Measurements from ENCODE around the gene ZNF335.
"Not testable (repeated sequence)": the region's sequence is repeated elsewhere in the genome, so short reads cannot be mapped to it uniquely, and the experiment has no call there.

Gene ZNF335

DNA sequence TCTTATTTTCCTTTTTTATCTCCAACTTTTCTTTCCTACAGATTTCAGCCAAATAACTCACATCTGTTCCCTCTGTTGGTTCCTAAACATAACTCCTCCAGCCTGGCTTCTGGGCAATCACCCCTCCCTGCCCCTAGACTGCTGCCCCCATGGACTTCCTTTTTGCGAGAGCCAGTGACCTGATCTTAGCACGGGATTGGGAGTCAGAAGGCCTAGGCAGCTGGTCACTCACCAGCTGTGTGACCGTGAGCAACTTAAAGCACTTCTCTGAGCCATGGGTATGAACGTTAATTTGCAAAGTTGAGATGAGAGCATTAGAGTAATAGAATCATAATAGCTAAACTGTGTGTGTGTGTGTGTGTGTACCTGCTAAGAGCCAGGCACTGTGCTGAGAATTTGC is 32.2 kb upstream of the ZNF335 start:
- no peak for DNase-seq (ENCODE audit: low read depth)

DNA sequence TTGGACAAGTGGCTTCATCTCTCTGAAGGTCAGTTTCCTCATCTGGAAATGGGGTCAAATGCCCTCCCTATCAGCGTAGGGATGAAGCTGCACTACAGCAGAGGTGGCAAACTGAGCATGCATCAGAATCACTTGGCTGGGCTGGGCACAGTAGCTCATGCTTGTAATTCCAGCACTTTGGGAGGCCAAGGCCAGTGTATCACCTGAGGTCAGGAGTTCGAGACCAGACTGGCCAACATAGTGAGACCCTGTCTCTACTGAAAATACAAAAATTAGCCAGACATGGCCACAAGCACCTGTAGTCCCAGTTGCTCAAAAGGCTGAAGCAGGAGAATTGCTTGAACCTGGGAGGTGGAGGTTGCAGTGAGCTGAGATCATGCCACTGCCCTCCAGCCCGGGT is 30.0 kb upstream of the ZNF335 start:
- DNase-seq (ENCODE audit: low read depth): no peak

DNA sequence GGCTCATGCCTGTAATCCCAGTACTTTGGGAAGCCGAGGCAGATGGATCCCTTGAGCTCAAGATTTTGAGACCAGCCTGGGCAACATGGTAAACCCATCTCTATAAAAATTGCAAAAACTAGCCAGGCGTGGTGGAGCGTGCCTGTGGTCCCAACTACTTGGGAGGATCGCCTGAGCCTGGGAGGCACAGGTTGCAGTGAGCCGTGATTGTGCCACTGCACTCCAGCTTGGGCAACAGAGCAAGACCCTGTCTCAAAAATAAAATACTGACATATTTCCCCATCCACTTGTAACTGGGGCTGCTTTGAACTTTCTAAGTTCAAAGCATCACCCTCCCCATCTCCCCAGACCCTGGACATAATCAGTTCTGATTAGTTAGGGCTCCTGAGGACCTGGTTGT is 29.5 kb upstream of the ZNF335 start:
- DNase-seq (ENCODE audit: low read depth): no peak

DNA sequence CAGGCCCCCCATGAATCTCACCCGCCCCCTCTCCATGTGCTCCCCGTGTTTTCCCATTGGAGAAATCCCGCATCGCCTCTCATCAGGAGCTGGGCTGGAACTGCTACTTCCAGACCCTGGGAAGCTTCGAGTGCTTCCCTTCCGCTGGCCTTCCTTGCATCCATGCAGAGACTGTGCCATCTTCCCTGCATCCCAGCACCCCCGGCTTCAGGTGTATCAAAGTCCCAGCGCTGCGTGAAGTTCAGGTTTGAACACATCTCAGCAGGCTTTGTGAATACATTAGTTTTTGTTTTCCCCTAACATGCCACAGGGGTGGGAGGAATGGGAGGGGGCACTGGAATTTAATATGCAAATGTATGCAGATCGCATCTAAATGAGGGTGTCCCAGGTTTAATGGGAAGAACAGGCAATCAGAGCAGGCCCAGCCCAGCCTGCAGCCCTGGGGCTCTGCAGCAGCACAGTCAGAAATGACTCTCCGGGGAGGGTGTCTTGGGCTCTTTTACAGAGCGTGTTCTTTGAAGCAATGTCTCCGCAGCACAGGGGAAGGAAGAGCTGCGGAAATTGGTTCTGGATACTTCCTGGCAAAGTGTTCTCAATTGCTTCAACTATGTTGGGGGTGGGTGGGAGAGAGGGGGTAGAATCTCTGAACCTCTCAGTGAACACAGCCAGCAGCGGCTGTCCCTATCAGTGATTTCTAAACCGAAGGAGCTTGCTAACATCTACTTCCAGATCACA is 28.4 kb upstream of the ZNF335 start:
- DNase-seq (ENCODE audit: low read depth): no peak

DNA sequence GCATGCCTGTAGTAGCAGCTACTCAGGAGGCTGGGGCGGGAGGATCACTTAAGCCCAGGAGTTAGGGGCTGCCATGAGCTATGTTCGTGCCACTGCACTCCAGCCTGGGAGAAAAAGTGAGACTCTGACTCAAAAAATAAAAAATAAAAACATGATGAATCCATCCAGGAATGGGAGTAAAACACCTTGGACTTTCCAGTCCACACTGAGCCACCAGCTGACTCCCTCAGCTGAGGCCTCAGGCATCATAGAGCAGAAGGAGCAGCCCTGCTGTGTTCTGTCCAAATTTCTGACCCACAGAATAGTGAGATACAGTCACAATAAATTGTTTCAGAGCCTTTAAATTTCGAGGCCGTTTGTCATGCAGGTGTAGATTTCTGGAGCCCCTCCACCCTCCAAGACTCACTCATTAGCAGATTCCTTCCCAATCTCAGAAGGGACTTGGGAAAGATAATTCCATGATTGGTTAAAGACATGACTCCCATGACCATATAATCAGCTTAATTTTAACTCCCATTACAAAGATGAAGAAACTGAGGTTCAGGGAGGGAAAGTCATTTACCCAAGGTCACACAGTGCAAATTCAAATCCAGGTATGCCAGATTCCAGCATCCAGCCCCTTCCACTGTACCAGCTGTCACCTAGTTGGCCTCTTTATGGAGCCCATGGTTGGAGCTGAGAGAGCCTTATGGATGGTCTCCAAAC is 27.7 kb upstream of the ZNF335 start:
- DNase-seq (ENCODE audit: low read depth): no peak

DNA sequence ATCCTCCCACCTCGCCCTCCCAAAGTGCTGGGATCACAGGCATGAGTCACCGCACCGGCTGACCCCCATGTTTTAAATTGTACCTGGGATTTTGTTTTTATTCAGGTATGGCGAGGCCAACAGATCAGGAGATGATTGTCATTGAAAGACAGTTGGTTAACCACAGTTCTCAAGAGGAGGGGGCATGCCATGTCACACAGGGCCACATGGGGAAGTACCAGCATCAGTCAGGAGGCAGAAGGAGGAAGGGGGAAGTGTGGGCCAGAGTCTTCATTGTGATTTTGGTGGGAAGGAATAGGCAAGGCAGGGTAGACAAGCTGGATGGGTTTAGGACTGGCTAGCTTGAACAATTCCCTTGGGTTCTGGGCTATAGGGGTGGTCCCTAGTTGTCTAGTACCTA is 26.8 kb upstream of the ZNF335 start:
- DNase-seq (ENCODE audit: low read depth): no peak

DNA sequence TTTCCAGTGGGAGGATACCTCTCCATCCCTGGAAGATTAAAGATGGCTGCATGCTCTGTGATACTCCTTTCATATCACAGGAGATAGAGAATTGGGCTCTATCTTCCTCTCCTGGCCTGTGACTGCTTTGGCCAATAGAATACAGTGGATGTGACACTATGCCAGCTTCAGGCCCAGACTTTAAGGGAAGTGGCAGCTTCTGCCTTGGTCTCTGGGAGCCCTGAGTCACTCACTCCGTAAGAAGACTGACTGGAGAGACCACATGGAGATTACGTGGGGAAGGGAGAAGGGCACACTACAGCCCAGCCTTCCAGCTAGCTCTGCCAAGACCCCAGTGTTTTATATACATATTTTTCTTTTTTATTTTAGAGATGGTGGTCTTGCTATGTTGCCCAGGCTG is 26.3 kb upstream of the ZNF335 start:
- DNase-seq (ENCODE audit: low read depth): no peak

DNA sequence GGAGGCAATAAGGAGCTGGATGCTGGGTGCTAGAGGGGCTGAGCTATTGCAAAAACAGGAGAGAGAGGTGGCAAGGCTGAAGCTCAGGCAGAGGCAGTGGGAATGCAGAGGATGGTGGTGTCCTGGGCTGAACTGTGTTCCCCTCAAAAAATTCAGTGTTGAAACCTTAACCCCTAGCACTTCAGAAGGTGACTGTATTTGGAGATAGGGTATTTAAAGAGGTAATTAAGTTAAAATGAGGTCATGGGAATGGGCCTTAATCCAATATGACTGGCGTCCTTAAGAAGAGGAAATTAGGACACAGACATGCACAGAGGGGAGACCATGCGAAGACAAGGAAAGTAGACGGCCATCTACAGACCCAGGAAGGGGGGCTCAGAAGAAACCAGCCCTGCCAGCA is 25.2 kb upstream of the ZNF335 start:
- no peak for DNase-seq (ENCODE audit: low read depth)

DNA sequence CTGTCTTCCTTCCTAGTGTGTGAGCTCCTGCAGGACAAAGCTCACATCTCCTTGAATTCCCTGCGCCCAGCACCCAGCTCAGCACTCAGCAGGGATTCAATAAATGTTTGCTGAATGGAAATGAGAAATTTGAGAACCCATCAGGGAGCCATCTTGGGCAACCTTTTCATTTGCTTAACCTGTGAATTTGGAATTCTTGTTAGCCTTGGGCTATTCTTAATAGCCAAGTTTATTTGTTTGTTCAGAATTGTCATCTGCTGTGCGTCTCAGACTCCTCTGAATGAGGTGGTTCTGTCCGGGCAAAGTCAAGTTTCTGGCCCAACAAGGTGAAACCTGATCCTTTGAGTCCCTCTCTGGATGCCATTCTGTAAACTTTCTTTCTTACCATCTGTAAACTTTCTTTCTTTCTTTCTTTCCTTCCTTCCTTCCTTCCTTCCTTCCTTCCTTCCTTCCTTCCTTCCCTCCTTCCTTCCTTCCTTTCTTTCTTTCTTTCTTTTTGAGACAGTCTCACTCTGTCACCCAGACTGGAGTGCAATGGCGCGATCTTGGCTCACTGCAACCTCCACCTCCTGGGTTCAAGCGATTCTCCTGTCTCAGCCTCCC is 23.6 kb upstream of the ZNF335 start:
- DNase-seq (ENCODE audit: low read depth): not testable (repeated sequence)

DNA sequence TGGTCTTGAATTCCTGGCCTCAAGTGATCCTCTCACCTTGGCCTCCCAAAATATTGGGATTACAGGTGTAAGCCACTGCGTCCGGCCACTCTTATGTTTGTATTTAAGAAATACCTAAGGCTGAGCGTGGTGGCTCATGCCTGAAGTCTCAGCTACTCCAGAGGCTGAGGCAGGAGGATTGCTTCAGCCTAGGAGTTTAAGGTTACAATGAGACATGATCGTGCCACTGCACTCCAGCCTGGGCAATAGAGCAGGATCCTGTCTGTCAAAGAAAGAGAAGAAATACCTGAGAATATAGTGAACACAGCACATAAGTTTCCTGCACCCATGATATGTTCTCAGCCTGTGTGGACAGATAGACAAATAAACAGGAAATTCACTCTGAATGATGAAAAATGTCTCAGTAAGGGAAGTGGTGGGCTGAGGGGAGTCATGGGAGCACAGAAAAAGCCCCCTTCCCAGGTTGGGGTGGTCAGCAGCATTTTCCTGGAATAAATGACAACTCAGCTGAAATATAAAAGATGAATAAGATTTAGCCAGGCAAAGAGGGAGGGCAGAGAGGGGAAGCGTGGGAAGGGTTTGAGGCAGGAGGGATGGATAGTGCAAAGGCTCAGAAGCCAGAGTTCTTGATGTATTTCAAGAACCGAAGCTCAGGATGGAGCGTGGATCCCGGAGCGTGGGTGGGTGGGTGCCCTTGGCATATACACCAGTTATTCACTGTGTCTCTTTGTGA is 22.9 kb upstream of the ZNF335 start:
- DNase-seq (ENCODE audit: low read depth): no peak

DNA sequence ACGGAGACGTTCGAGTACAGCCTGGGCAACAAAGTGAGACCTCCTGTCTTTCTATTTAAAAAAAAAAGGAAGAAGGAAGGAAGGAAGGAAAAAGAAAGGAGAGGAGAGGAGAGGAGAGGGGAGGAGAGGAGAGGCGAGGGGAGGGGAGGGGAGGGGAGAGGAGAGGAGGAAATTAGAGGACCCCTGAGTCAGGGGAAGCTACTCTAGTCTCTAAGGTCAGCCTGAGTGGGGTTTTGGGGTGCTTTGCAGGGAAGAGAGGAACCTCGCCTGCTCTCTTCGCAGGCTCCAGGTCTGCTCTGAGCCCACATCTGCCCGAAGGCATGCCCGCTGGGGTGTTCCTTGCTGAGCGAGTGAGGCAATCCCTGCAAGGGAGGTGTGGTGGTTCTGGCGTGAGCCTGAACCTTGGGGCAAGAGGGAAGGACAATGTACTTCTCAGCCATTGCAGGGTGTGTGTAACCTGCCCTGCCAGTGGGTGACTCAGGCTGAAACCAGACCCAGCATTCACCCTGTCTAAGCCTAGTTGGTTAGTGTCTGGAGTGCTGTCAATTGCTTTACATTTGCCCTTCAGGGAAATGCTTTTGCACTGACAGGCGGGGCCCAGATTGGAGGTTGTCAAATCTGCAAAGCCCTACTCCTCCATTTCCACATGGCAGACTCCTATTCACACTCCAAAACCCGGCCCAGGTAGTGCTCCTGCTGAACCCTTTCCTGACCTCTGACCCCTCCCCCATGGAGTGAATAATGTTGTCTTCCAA is 21.4 kb upstream of the ZNF335 start:
- DNase-seq (ENCODE audit: low read depth): peak; percentile 45

DNA sequence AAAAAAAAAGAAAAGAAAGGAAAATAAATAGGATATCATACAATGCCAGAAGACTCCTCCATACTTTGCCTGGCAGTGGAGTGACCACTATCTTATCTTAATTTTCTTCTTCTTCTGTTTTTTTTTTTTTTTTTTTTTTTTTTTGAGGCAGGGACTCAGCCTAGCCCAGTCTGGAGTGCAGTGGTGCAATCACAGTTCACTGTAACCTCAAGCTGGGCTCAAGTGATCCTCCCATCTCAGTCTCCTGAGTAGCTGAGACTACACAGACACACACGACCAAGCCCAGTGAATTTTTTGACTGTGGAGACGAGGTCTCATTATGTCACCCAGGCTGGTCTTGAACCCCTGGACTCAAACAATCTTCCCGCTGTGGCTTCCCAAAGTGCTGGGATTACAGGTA is 19.6 kb upstream of the ZNF335 start:
- DNase-seq (ENCODE audit: low read depth): no peak

DNA sequence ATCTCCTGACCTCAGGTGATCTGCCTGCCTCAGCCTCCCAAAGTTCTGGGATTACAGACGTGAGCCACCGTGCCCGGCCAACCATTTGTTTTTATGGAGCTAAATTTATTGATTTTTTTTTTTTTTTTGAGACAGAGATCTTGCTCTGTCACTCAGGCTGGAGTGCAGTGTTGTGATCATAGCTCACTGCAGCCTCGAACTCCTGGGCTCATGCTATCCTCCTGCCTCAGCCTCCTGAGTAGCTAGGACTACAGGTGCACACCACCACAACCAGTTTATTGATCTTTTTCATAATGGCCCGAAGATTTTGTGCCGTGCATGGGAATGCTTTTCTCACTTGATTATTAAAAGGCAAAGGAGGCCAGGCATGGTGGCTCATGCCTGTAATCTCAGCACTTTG is 16.8 kb upstream of the ZNF335 start:
- DNase-seq (ENCODE audit: low read depth): not testable (repeated sequence)

DNA sequence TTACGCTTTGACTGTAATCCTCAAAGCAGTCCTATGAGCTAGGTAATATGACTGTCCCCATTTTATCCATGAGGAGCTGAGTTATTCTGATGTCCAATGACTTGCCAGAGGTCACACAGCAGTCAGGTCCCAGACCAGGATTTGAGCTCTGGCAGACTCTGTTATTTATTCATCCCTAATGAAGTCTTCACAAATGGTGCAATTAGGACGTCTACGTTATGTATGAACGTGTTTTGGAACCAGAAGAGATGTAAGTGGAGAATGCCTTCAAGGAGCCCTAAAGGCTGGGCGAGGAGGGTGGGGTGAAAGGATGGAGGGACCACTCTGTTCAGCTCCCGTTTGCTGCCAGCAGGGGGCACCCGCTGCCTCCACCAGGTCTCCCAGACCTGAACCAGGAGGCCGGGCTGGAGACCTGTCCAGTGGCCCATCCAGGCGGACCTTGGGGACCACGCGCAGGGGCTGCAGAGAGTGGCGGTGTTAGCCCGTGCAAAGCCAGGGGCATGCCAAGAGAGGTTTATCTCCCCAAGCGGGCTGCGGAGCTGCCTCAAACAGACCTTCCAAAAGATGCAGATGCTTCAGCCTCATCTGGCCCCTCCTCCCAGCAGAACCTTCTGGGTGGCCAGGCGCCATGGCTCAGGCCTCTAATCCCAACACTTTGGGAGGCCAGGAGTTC is 15.2 kb upstream of the ZNF335 start:
- peak; percentile 57 for DNase-seq (ENCODE audit: low read depth)

DNA sequence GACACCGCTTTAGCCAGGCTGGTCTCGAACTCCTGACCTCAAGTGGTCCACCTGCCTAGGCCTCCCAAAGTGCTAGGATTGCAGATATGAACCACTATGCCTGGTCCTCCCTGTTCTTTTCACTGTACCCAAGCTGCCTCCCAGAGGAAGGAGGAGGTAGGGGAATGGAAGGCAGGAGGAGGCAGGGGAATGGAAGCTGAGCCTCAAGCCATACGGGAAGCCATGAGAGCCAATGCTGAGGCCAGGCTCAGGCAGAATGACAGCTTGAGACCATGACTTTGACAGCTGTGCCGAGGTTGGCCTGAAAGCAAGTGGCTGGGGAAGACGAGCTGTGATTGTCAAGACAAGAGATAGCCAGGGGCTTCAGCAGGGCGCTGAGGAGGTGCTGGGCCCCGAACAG is 13.6 kb upstream of the ZNF335 start:
- DNase-seq (ENCODE audit: low read depth): peak; percentile 36

DNA sequence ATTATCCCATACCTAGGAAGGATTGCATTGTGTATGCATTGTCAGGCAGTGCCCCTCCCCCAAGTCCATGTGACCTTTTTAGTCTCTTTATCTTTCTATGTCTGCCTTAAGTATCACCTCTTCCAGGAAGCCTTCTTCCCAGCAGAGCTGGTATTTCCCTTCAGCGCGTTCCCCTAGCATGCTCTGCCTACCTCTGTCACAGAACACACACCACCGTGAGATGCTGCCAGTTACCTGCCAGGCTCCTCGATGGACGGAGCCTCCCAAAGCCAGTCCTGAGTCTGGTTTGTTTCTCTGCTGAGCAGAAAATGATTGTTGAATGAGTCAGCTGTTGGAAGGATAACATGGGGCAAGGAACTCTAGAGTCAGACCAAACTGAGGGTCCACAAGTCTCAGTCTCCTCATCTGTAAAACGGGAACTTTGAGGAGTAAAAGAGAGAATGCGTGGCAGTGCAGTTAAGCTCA is 11.3 kb upstream of the ZNF335 start:
- no peak for DNase-seq (ENCODE audit: low read depth)

DNA sequence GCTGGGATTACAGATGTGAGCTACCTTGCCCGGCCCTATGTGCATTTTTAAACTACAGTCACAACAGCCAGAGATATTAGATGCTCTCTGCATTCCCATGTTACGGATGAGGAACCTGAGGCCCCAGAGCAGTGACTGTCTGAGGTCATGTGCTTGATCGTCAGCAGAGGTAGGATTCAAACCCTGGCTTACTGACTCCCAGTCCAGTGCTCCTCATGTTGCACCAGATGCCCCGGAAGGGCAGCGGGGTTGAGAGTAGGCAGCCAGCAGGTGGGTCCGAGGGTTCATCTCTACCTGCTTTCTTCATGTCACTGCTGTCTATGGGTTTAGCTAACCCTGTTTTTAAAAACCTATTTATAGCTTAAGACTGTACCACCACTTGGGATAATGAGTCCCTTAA is 9.3 kb upstream of the ZNF335 start:
- DNase-seq (ENCODE audit: low read depth): no peak

DNA sequence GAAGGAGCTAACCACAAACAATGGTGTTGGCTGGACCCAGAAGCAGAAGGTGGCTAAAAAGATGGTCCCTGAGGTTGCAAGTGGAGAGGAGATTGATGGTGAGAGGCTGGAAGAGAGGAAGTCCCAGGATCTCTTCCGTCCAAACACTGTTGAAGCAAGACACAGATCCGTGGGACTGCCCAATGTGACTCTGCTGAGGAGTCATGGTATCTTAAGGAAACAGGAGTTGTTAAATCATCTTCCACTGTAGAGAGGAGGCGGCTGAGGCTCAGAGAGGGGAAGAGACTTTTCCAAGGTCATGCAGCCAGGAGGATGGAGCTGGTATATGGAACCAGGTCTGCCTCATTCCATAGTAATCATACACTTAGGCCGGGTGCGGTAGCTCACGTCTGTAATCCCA is 4.1 kb upstream of the ZNF335 start:
- no peak for DNase-seq (ENCODE audit: low read depth)

DNA sequence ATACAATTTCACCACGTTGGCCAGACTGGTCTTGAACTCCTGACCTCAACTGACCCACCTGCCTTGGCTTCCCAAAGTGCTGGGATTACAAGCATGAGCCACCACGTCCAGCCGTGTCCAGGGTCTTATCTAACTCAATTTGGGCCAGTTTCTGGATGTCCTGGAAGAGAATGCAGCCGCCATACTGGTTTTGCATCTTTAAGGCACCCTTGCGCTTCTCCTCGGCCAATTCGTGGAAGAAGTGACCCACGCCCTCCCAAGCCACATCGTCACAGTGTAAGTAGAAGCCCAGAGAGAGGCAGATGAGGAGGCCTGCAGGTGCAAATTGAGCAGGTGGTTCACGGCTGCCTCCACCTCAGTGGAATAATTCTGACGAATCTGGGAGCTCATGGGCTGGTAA is 3.7 kb upstream of the ZNF335 start:
- DNase-seq (ENCODE audit: low read depth): no peak

DNA sequence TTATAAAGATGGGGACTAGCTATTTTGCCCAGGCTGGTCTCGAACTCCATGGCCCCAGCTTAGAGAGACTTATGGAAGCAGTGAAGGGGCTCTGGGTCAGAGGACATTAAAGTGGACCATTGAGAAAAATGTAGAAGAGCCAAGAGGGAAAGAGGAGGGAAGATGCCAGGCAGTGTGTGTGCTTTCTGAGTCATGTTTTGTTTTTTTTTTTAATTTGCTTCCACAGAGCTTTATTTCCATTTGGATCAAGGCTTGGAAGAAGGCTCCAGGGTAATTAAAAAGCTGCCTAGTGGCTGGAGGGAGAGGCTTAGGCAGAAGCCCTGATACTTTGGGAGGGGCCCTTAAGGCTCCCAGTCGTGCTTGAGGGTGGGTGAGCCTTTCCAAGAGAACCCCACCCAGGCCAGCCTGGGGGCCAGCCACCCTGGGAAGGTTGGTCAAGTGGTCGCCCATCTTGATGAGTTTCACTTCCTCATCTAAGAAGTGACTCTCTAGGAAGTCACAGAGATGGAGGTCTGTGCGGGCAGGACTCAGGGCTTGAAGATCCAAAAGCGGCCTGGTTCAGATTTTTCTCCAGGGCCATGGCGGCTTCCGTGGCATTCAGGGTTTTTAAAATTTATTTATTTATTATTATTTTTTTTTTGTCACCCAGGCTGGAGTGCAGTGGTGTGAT is 3.0 kb upstream of the ZNF335 start:
- DNase-seq (ENCODE audit: low read depth): peak; percentile 36
